ENCODE results near the gene TUB.

- no peak for TF ChIP-seq CTCF (IDR thresholded peaks at IDR 0.05)
- no peak for TF ChIP-seq POLR2A (IDR thresholded peaks at IDR 0.05)
Observed at GRCh38 chr11:8086571-8086970, 5.6 kb downstream of the TUB start.

Data from body of pancreas (tissue), 4 donors.